HG03103 (cell line): Measurements from ENCODE around the gene FRMD7.
"Not testable (repeated sequence)": the region's sequence is repeated elsewhere in the genome, so short reads cannot be mapped to it uniquely, and the experiment has no call there.

ENCODE experiments used
- ATAC-seq: cut with Tn5 transposase; IDR thresholded peaks from one replicate; pipeline ENCODE4 v1.9.1; 2021; ENCODE audit warnings: low read depth; ENCODE audit not compliant: unreplicated experiment

The FRMD7 gene

GRCh38 chrX:132093239-132093860, 34.5 kb downstream of the FRMD7 start:
- ATAC-seq, result no peak

- no peak for ATAC-seq
Measured at GRCh38 chrX:132092439-132093065, 35.3 kb downstream of the FRMD7 start.

- ATAC-seq, result no peak
Measured at GRCh38 chrX:132090403-132091159, 37.2 kb downstream of the FRMD7 start.

GRCh38 chrX:132088864-132089263, 39.0 kb downstream of the FRMD7 start:
- no peak for ATAC-seq

- no peak for ATAC-seq
Measured at GRCh38 chrX:132086672-132087071, 41.1 kb downstream of the FRMD7 start.

- ATAC-seq, result no peak
Measured at GRCh38 chrX:132085786-132086185, 42.0 kb downstream of the FRMD7 start.

- ATAC-seq, result no peak
Measured at GRCh38 chrX:132077912-132078311, 49.9 kb downstream of the FRMD7 start.

- ATAC-seq, result no peak
Measured at GRCh38 chrX:132077414-132077813, 50.4 kb downstream of the FRMD7 start.

GRCh38 chrX:132071254-132071653, 56.6 kb downstream of the FRMD7 start:
- ATAC-seq, result no peak

- ATAC-seq, result no peak
Measured at GRCh38 chrX:132068405-132068804, 59.4 kb downstream of the FRMD7 start.

GRCh38 chrX:132063862-132064261, 64.0 kb downstream of the FRMD7 start:
- ATAC-seq, result no peak

- no peak for ATAC-seq
Measured at GRCh38 chrX:132063334-132063733, 64.5 kb downstream of the FRMD7 start.

- no peak for ATAC-seq
Measured at GRCh38 chrX:132059973-132060540, 67.8 kb downstream of the FRMD7 start.

GRCh38 chrX:132058975-132059374, 68.8 kb downstream of the FRMD7 start:
- ATAC-seq, result no peak

GRCh38 chrX:132058050-132058449, 69.8 kb downstream of the FRMD7 start:
- ATAC-seq, result no peak

- ATAC-seq, result not testable (repeated sequence)
Measured at GRCh38 chrX:132051778-132052177, 76.0 kb downstream of the FRMD7 start.

GRCh38 chrX:132046533-132046932, 81.3 kb downstream of the FRMD7 start:
- no peak for ATAC-seq

GRCh38 chrX:132045456-132045855, 82.4 kb downstream of the FRMD7 start:
- ATAC-seq, result no peak

- no peak for ATAC-seq
Measured at GRCh38 chrX:132044953-132045352, 82.9 kb downstream of the FRMD7 start.

GRCh38 chrX:132043977-132044376, 83.8 kb downstream of the FRMD7 start:
- ATAC-seq, result no peak

- no peak for ATAC-seq
Measured at GRCh38 chrX:132041015-132041414, 86.8 kb downstream of the FRMD7 start.
